GM11168 (cell line): ENCODE measurements around the gene KRTAP1-3.
"Not testable (repeated sequence)": the region's sequence is repeated elsewhere in the genome, so short reads cannot be mapped to it uniquely, and the experiment has no call there.

Experiments used
- in situ Hi-C: fragments of 300-500 bp; cut with MboI; formaldehyde crosslinking; loops from one replicate; pipeline ENCODE4 v1.12.0; 2022; ENCODE audit warnings: low sequenced_read_pairs; ENCODE audit not compliant: unreplicated experiment

KRTAP1-3 gene

DNA sequence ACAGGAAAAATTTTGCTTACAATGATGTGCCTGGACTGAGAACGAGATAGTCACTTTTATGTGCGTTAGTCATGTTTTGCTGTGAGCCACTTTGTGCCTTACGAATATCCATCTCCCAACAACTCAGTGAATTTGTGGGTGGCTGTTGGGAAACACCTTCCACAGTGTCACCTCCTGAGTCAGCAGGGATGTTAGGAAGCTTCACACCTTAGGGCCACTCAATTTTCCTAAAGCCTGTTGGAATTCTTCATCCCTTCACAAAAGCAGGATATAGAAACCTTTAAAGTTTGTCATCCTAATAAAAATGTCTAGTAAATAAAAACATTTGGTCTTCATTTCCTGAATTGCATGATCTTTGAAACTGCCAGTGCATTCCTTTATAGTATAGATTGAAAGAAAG is 21.5 kb downstream of the KRTAP1-3 start:
- in situ Hi-C loops: no loop called here

DNA sequence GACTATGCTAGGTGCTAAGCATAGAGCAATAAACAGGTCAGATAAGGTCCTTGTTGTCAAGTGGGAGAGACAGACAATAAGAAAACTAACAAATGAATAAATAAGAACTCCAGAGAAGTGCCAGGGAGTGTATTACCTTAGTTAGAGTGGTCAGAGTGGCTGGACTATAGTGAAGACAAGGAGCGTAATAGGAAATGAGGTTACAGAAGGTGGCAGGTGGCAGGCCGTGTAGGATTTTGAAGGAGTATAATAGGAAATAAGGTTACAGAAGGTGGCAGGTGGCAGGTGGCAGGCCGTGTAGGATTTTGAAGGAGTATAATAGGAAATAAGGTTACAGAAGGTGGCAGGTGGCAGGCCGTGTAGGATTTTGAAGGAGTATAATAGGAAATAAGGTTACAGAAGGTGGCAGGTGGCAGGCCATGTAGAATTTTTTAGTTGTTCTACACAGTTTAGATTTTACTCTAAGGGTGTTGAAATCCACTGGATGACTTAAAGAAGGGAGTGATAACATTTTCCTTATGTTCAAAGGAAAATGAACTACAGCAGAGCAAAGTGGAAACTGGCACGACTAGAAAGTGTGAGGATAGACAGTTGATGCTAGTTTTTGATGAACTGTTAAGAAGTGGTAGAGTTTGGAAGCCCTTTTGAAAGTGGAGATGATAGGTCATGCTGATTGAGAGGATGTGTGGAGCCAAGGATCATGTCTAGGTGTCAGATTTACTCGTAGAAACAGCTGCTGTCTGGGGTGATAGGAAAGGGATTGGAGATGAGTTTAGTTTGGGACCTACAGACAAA is 22.2 kb downstream of the KRTAP1-3 start:
- in situ Hi-C loops: no loop called here

DNA sequence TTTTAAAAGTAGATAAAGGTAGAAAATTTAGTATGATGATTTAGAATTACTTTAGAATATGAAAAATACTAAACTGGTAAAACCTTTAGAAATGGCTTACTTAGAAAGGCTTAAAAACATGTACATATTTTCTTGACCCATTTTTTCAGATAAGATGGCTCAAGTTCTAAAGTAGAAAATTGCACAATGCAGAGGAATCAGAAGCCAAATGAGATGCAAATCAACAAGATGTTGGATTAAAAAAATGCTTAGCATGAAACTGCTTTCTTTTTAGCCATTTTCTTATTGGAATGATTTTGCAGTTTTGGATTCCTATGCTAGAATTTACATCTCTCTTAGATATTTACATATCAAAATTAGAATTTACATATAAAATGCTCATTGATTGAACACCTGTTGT is 24.2 kb downstream of the KRTAP1-3 start:
- in situ Hi-C loops: no loop called here

DNA sequence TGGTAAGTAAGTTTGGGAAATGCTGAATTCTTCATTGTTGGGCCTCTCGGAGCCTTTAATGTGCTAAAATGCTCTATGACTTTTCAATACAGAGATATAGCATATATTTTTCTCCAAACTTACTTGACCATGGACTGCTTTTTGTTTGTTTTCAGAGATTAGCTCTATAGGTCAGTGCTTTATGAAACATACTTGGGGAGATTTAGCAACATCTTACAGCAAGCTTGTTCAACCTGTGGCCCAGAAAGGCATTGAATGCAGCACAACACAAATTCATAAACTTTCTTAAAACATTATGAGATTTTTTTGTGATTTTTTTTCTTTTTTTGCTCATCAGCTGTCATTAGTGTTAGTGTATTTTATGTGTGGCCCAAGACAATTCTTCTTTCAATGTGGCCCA is 24.7 kb downstream of the KRTAP1-3 start:
- in situ Hi-C loops: no loop called here

DNA sequence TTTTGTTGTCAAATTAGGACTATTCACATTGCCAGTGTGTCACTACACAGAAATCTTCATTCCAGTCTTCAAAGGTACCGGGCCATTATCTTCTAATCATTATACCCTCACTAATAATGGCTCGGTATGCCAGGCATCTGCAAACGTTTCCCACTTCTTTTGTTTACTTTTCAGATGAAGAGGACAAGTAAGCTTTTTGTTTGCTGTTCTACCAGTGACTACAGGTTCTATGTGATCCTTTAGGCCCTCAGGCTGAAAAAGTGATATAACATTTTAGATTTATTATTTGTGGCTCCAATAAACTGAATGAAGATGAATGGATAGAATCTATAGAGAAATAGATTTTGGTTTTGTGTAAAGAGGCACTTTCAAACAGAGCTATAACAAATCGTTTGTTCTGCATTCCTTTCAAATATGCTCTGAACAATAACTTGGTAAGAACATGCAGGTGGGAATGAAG is 25.3 kb downstream of the KRTAP1-3 start:
- in situ Hi-C loops: no loop called here

DNA sequence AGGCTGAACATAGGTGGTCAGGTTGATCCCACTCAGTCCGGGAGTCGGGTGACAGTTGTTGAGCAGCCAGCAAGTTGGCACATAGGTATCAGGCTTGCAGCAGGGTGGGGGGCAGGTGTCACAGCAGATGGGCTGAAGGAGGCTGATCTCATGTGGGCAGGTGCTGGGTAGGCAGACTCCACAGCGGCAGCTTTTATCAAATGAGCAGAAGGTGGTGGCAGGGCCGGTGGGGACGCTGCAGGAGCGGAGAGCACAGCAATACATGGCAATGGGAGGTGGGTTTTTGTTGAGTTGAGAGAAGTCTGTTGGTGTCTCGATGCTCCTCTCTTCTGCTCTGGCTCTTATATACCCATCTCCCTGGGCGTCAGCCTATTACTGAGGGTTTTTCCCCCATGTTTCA is 25.9 kb downstream of the KRTAP1-3 start, which contains the start of gene KRTAP3-1:
TSS of gene KRTAP3-1 (minus strand) at position 318 of the 400 bp plus-strand sequence. CDS start at position 264, 54 bp downstream.
- in situ Hi-C loops: no loop called here

DNA sequence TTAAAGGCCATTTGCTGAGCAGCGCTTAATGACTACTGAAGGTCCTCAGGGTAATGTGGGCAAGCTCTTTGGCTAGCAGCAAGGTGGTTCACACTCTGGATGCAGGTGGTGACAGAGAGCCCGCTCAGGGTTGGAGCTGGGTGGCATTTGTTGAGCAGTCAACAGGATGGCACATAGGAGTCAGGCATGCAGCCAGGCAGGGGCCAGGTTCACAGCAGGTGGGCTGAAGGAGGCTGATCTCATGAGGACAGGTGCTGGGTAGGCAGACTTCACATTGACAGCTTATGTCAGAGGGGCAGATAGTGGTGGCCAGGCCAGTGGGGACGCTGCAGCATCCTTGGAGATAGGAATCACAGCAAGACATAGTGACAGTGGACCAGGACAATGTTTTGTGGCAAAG is 30.3 kb downstream of the KRTAP1-3 start:
- in situ Hi-C loops: no loop called here

DNA sequence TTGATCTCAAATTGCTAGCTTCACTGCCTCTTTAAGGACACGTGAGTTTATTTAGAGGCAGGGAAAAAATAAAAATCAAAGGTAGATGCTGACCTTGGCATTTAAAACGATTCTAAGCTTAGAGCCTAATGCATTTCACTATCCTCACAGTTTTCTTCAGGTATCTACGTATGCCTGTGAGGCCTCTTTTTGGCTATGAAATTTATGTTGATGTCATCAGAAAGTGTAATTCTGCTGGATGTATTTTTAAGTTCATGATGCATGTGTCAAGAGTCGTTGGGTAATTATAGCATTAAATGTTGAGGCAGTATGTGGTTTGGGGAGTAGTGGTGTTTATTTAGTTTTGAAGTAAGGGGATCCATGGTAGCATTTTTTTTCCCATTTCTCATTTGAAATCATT is 30.7 kb downstream of the KRTAP1-3 start:
- in situ Hi-C loops: no loop called here

DNA sequence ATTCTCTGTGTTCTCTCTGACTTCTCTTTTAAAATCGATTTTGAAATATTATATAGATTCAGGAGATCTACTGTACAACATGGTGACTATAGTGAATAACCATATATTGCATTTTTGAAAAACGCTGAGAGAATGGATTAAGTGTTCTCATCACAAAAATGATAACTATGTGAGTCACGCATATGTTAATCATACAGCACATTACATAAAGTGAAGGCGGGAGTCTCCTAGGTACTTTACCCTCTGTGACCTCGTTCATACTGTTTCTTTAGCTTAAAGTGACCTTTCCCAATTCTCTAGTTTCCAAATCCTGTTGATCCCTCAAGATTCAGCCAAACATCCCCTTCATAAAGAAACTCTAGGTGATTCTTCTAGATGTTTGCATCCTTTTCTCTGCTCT is 31.9 kb downstream of the KRTAP1-3 start:
- in situ Hi-C loops: no loop called here

DNA sequence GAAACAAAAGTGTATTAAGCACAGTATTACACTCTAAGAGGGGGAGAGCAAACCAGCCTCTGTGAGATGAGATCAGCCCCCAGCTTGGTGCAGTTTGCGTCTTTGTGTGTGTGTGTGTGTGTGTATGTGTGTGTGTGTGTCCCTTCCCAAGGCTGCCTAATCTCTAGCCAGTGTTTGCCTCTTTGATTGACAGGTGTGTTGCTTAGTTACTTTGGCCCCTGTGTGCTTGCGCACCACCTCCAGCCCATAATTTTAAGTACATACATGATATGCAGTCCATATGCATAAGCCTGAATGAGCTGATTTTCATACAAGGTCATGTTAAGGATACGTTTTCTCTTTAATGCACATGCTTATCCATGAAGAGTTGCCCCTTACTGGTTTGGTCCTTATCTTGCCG is 32.9 kb downstream of the KRTAP1-3 start:
- in situ Hi-C loops: no loop called here

DNA sequence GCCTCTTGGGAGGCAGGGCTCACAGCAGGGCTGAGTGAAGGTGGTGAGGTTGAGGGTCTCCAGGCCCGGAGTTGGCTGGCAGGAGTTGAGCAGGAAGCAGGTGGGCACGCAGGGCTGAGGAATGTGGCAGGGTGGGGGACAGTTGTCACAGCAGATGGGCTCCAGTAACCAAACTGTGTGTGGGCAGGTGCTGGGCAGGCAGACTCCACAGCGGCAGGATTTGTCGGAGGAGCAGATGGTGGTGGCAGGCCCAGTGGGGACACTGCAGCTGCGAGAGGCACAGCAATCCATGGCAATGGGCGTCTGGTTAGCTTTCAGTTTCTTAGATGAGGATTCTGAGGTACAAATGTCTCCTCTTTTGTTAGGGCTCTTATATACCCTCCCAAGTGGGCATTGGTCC is 35.1 kb downstream of the KRTAP1-3 start, which contains the start of gene KRTAP3-2:
TSS of gene KRTAP3-2 (minus strand) at position 344 of the 400 bp plus-strand sequence. CDS start at position 291, 53 bp downstream.
- in situ Hi-C loops: not testable (repeated sequence)

DNA sequence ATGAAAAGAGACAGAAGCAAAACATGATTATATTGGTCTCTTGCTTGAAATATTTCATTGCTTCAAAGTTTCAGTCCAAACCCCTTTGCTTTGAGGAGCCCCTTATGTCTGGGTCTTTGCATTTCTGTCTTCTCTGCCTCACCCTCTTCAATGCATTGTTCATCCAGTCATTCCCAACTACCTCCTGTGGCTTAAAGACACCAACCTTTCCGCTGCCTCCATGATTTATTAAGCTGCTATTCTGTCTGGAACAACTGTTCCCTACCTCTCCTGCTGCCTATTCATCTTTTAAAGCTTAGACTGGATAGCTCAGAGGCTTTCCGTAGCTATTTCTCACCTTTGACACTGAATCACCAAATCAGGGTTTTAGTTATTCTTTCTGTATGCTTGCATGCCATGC is 37.3 kb downstream of the KRTAP1-3 start:
- in situ Hi-C loops: no loop called here

DNA sequence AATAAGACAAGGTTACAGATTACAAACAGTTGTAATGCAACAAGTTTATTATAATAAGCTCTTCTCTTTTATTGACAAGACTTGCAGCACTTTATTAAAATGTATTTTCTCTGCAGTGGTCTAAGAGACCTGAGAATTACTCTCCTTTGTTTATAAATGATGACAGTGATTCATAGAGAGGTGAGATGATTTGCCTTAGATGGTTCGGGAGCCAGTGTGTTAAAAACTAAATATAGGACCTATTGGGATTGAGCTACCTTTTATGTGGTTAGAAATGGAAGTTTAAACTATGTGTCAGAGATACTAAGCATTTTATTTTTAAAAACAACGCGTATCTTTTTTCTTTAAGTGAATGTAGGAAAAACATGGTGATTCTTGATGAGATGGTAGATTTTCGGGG is 37.8 kb downstream of the KRTAP1-3 start:
- in situ Hi-C loops: no loop called here

DNA sequence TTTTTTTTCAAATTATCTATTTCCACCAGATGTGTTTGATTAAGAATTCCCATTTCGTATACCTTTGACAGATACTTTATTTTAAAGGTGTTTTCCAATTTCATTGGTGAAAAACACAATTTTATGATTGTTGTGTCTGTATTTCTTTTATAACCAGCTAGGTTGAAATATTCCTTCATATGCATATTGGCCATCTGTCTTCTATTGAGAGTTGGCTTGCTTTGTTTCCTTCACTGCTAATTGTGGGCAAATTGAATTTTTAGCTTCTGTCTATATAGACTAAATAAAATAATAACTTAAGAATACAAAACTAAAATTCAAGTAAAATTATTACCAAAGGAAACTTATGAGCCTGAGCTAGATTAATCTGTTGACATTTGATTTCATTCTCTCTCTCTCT is 39.6 kb downstream of the KRTAP1-3 start:
- in situ Hi-C loops: no loop called here

DNA sequence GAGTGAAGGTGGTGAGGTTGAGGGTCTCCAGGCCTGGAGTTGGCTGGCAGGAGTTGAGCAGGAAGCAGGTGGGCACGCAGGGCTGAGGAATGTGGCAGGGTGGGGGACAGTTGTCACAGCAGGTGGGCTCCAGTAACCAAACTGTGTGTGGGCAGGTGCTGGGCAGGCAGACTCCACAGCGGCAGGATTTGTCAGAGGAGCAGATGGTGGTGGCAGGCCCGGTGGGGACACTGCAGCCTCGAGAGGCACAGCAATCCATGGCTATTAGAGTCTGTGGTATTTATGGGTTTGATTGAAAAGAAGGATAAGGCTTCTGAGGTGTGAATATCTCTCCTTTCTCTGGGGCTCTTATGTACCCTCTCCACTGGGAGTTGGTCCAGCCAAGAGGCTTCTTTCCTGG is 40.8 kb downstream of the KRTAP1-3 start, which contains the start of gene KRTAP3-3:
TSS of gene KRTAP3-3 (minus strand) at position 326 of the 400 bp plus-strand sequence. CDS start at position 259, 67 bp downstream.
- in situ Hi-C loops: no loop called here

DNA sequence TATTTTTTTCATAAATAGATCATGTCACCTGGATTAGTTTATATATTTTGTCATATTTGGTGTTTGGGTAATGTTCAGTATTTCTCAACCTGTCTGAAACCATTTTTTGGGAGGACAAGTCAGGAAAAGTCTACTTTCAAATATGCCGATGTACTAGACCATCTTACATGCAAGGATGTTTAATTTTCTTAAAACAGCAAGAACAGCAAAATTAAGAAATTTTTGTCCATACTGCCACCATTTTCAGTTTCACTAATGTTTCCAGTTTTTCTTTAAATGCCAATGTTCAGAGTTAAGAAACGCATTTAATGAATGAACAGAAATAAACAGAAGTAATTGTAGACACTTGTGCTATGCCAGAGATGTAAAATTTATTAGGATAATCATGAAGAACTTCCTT is 41.6 kb downstream of the KRTAP1-3 start:
- in situ Hi-C loops: no loop called here

DNA sequence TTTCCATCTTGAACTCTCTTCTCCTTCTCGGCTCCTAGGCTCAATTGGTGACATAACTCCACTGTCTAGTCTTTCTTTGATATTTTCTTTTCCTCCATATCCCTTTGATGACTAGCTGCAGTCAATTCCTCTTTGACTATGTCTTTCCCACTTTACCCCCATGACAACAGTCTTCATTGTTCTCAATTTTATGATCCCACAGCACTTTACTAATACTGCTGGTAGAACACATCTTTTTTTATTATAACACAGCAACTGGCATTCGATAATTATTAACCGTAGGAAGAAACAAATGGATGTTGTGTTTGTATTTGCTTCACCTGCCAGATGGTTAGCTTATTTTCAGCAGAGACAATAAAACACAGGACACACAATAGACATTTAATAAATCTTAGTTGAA is 42.0 kb downstream of the KRTAP1-3 start:
- in situ Hi-C loops: no loop called here

DNA sequence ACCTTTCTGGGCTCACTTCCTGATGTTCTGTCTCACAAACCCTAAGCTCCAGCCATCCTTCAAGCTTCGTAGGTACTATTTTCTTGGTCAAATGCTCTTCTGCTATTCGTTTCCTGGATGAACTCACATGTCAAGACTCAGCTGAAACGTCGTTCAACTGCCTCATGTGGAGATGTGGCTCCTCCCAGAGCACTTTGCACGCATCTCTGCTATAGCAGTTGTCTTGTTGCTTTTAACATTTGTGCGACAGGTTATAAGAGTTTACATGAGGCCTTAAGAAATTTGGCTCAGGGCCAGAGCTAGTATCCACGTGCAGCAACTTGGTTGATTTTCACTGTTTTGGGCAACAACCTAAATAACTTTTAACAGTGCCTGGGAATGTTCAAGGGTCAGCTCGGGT is 47.8 kb downstream of the KRTAP1-3 start:
- in situ Hi-C loops: no loop called here

DNA sequence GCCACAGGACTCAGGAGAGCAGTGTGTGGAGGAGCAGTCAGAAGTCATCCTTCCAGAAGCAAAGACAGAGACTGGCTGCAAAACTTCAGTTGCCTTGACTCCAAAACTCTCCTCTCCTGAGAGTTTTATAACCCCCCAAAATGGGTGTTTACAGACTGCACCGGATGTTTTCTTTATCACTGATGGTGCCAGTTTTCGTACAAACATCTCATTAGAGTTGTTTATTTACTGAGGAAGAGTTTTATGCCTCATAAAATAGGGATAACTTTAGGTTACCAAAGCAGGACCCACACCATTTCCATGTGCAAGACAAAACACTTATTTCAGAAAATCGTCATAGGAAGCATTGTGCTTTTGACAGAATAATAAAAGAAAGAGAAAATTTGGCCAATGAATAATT is 50.4 kb downstream of the KRTAP1-3 start, which contains the start of gene KRT40:
TSS of gene KRT40 (minus strand) at position 101 of the 400 bp plus-strand sequence. CDS start at position 48, 53 bp downstream.
- in situ Hi-C loops: no loop called here
